Forelimb muscle (tissue), 1 donor: Measurements from ENCODE around the gene NKX2-8. TPM values are rescaled to one million over a fixed set of nuclear protein-coding genes. Genes with fewer than 3 reads are reported as not detected.

Experiments used
- DNase-seq: peaks from one replicate; pipeline ENCODE4 v3.0.0-alpha.2; 2013; ENCODE audit warnings: low read depth
- polyA plus RNA-seq: library from polyadenylated mRNA; unstranded; fragments of 120-200 nt; gene quantifications from one replicate; pipeline ENCODE4 v1.2.1, GENCODE V29; 2013; ENCODE audit not compliant: insufficient read length

The NKX2-8 gene
- polyA plus RNA-seq: not detected

GRCh38 chr14:36582011-36582873 lies at the start of gene NKX2-8:
Gene NKX2-8 (minus strand): TSS chr14:36582614. CDS start chr14:36582389, 225 bp downstream.
- DNase-seq: no peak

- no peak for DNase-seq
These were observed 45.6 kb upstream of the NKX2-8 start for GRCh38 chr14:36627981-36628380.

- no peak for DNase-seq
These were observed 43.7 kb upstream of the NKX2-8 start for GRCh38 chr14:36626151-36626550.

- no peak for DNase-seq
These were observed 43.0 kb upstream of the NKX2-8 start for GRCh38 chr14:36625436-36625835.

GRCh38 chr14:36625014-36625413 lies 42.6 kb upstream of the NKX2-8 start:
- no peak for DNase-seq

GRCh38 chr14:36619853-36620252 lies 37.4 kb upstream of the NKX2-8 start:
- no peak for DNase-seq

- DNase-seq: no peak
These were observed 36.7 kb upstream of the NKX2-8 start for GRCh38 chr14:36619131-36619530.

GRCh38 chr14:36618641-36619040 lies 36.2 kb upstream of the NKX2-8 start:
- DNase-seq: no peak

GRCh38 chr14:36617824-36618223 lies 35.4 kb upstream of the NKX2-8 start:
- DNase-seq: no peak

- no peak for DNase-seq
These were observed 23.1 kb upstream of the NKX2-8 start for GRCh38 chr14:36605506-36605857.

GRCh38 chr14:36604757-36605505 lies 22.5 kb upstream of the NKX2-8 start:
- peak; percentile 52 for DNase-seq

GRCh38 chr14:36600431-36600830 lies 18.0 kb upstream of the NKX2-8 start:
- no peak for DNase-seq

- no peak for DNase-seq
These were observed 9.1 kb upstream of the NKX2-8 start for GRCh38 chr14:36591482-36591881.

- no peak for DNase-seq
These were observed 6.4 kb upstream of the NKX2-8 start for GRCh38 chr14:36588788-36589187.

- DNase-seq: no peak
These were observed 5.7 kb upstream of the NKX2-8 start for GRCh38 chr14:36588119-36588518.

GRCh38 chr14:36585100-36585499 lies 2.7 kb upstream of the NKX2-8 start:
- DNase-seq: no peak

GRCh38 chr14:36583893-36584811 lies 1.7 kb upstream of the NKX2-8 start:
- DNase-seq: no peak

GRCh38 chr14:36583242-36583892 lies 953 bp upstream of the NKX2-8 start:
- DNase-seq: no peak

GRCh38 chr14:36582874-36583241 lies 444 bp upstream of the NKX2-8 start:
- no peak for DNase-seq

GRCh38 chr14:36580856-36581831 lies 1.3 kb downstream of the NKX2-8 start:
- DNase-seq: no peak
